SU-DHL-6 (cell line): ENCODE measurements around the gene ARPC2.

ENCODE experiments used
- H2AFZ ChIP-seq: fragments of 200-600 bp; sonication (generic); 2 replicates; pipeline ENCODE4 v1.6.1; 2014; ENCODE audit warnings: low read depth, mild to moderate bottlenecking, moderate library complexity, mixed read lengths, antibody characterized with exemption, low read length; ENCODE audit not compliant: severe bottlenecking
- H3F3A ChIP-seq: fragments of 200-600 bp; shearing (Covaris generic); 2 replicates; pipeline ENCODE4 v1.6.0; 2016; ENCODE audit warnings: antibody characterized with exemption, mild to moderate bottlenecking; ENCODE audit not compliant: insufficient read depth
- H3K27ac ChIP-seq: fragments of 200-600 bp; sonication (generic); 2 replicates; pipeline ENCODE4 v1.5.1; 2016; ENCODE audit warnings: low read depth, mild to moderate bottlenecking, low read length, moderate library complexity, mixed read lengths
- H3K27me3 ChIP-seq: fragments of 200-600 bp; sonication (generic), shearing (Covaris generic); 2 replicates; pipeline ENCODE4 v1.6.0; 2014; ENCODE audit warnings: mild to moderate bottlenecking, low read length
- H3K36me3 ChIP-seq: fragments of 200-600 bp; sonication (generic); 2 replicates; pipeline ENCODE4 v1.6.1; 2014; ENCODE audit warnings: mild to moderate bottlenecking, low read length, mixed read lengths
- H3K4me2 ChIP-seq: fragments of 300-600, 200-600 bp; shearing (Covaris generic), sonication (generic); 2 replicates; pipeline ENCODE4 v1.6.0; 2014; ENCODE audit warnings: low read length, low read depth, mild to moderate bottlenecking; ENCODE audit not compliant: poor library complexity, severe bottlenecking
- H3K4me3 ChIP-seq: fragments of 200-600 bp; sonication (generic); 2 replicates; pipeline ENCODE4 v1.5.1; 2014; ENCODE audit warnings: antibody characterized with exemption, low read length, mild to moderate bottlenecking, mixed read lengths; ENCODE audit not compliant: insufficient read depth, poor library complexity, severe bottlenecking
- H3K79me2 ChIP-seq: fragments of 200-600 bp; sonication (generic); 2 replicates; pipeline ENCODE4 v1.6.1; 2014; ENCODE audit warnings: mild to moderate bottlenecking, low read length, moderate library complexity; ENCODE audit not compliant: insufficient read depth
- H3K9ac ChIP-seq: fragments of 200-600 bp; sonication (generic); 2 replicates; pipeline ENCODE4 v1.7.0; 2014; ENCODE audit warnings: mild to moderate bottlenecking, low read length
- H3K9me2 ChIP-seq: fragments of 200-600 bp; sonication (generic); replicated peaks from 2 replicates; pipeline ENCODE4 v1.6.1; 2014; ENCODE audit warnings: low read length; ENCODE audit not compliant: insufficient read depth
- H3K9me3 ChIP-seq: fragments of 200-600 bp; sonication (generic); 2 replicates; pipeline ENCODE4 v1.6.1; 2014; ENCODE audit warnings: low read length, mixed read lengths; ENCODE audit not compliant: insufficient read depth
- H4K20me1 ChIP-seq: fragments of 200-600 bp; sonication (generic); 2 replicates; pipeline ENCODE4 v1.6.1; 2014; ENCODE audit warnings: low read depth, mild to moderate bottlenecking, antibody characterized with exemption, low read length, moderate library complexity, mixed read lengths
- EZH2phosphoT487 ChIP-seq: fragments of 200-600 bp; sonication (generic), shearing (Covaris generic); conservative IDR thresholded peaks from 2 replicates; pipeline ENCODE4 v1.6.1; 2018; ENCODE audit warnings: mild to moderate bottlenecking, antibody characterized with exemption, low read length, moderate library complexity, mixed read lengths
- TF ChIP-seq, protein P1 (sequence below): fragments of 200-600 bp; sonication (generic); IDR thresholded peaks from one replicate; pipeline ENCODE4 v1.5.1; 2017; ENCODE audit warnings: antibody characterized with exemption, mild to moderate bottlenecking, low read length, moderate library complexity; ENCODE audit not compliant: insufficient read depth, poor library complexity, severe bottlenecking

The ARPC2 gene

DNA sequence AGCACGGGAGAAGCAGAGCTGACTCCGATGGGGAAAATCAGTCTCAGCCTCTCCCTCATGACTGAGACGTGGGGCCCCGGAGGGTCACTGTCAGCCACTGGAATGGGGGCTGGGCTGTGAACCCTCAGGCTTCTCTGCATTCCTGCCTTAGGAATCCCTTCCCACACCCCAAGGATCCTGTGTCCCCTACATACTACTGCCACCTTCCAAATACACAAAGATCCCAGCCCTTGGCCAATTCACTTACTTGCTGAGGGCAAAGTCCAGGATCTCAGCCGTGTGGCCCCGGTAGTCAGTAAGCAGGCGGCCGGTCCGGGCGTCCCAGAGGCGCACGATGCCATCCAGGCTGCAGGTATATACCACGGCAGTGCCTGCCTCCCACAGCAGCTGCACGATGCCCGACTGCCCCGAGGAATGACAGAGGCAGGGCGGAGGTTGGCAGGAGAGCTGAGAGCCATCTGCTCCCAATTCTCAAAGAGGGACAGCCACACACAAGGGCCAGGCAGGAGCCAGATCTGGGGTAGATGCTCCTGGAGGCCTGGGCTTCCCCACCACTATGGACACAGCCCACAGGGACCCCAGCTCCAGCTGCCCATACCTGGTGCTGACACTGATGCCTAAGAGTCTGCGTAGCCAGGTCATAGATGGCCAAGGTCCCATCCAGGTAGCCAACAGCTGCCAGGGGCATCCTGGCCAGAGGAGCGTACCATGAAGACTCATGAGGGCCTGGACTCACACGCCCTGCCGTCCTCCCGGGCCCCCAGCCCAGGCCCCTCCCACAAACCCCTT is 48.0 kb downstream of the ARPC2 start:
- no peaks in the 10 kb centered on the region for H3K36me3 ChIP-seq
- H3K4me3 ChIP-seq: no peak overlapping the region
- peaks cover 7% of the 10 kb centered on the region for H3K79me2 ChIP-seq
- H2AFZ ChIP-seq: no peak overlapping the region
- H3K9ac ChIP-seq: no peak overlapping the region
- no peak for TF ChIP-seq EZH2phosphoT487
- TF ChIP-seq, protein P1, sequence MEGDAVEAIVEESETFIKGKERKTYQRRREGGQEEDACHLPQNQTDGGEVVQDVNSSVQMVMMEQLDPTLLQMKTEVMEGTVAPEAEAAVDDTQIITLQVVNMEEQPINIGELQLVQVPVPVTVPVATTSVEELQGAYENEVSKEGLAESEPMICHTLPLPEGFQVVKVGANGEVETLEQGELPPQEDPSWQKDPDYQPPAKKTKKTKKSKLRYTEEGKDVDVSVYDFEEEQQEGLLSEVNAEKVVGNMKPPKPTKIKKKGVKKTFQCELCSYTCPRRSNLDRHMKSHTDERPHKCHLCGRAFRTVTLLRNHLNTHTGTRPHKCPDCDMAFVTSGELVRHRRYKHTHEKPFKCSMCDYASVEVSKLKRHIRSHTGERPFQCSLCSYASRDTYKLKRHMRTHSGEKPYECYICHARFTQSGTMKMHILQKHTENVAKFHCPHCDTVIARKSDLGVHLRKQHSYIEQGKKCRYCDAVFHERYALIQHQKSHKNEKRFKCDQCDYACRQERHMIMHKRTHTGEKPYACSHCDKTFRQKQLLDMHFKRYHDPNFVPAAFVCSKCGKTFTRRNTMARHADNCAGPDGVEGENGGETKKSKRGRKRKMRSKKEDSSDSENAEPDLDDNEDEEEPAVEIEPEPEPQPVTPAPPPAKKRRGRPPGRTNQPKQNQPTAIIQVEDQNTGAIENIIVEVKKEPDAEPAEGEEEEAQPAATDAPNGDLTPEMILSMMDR: no peak
- H3K9me3 ChIP-seq: no peaks in the 10 kb centered on the region
- H3F3A ChIP-seq: no peaks in the 10 kb centered on the region
- H3K27ac ChIP-seq: no peak overlapping the region
- no peak overlapping the region for H3K4me2 ChIP-seq
- H3K27me3 ChIP-seq: no peaks in the 10 kb centered on the region
- no peaks in the 10 kb centered on the region for H3K9me2 ChIP-seq
- no peaks in the 10 kb centered on the region for H4K20me1 ChIP-seq

DNA sequence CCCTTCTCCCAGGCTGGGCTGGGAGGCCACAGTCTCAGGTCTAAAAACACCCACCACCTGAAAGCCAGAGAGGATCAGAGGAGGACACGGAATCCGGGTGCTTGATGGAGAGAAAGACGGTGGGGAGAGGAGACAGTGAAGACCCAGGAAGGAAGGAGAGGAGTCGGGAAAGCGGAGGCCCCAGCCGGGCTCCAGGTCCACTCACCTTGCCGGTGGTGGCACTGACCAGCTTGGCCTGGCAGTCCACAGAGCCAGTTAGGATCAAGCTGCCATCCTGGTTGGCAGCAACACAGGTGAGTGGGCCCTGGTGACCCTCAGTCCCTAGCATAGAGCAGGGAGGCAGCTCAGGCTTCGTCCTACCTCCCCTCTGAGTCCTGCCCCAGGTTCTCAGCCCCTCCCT is 48.6 kb downstream of the ARPC2 start:
- TF ChIP-seq, protein P1: no peak
- TF ChIP-seq EZH2phosphoT487: no peak
- no peak overlapping the region for H3K9ac ChIP-seq
- no peak overlapping the region for H3K4me2 ChIP-seq
- H3K9me3 ChIP-seq: no peaks in the 10 kb centered on the region
- no peaks in the 10 kb centered on the region for H3K36me3 ChIP-seq
- no peaks in the 10 kb centered on the region for H3F3A ChIP-seq
- H3K27ac ChIP-seq: no peak overlapping the region
- H3K9me2 ChIP-seq: no peaks in the 10 kb centered on the region
- no peak overlapping the region for H3K4me3 ChIP-seq
- H2AFZ ChIP-seq: no peak overlapping the region
- H4K20me1 ChIP-seq: no peaks in the 10 kb centered on the region
- H3K79me2 ChIP-seq: peaks cover 7% of the 10 kb centered on the region
- no peaks in the 10 kb centered on the region for H3K27me3 ChIP-seq

DNA sequence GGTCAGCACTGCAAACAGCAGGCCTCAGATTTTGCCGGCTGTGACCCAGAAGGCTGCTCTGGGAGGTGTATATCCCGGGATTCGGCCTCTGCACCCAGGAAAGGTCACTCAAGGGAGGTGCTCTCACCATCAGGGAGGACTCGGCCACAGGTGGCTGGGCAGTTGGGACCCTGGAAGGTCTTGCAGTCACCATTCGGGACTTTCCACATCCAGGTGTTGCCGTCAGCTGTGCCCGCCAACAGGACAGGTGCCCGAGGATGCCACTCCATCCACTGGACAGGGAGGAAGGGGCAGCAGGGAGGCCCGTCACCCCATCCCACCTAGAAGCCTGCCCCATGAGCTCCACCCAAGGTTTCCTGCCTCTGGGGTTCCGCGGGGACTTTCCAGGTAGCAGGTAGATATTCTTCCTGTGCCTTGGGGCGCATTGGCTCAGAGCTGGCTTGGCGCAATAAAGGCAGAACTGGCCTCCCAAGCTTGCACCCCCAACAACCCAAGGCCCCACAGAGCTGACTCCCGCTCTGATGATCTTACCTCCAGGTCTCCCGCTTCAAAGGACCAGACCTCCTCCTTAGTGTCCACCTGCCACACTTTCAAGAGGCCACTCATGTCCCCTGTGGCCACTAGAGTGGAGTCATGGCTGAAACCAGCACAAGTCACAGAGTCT is 49.5 kb downstream of the ARPC2 start:
- H3K9me3 ChIP-seq: no peaks in the 10 kb centered on the region
- peaks cover 7% of the 10 kb centered on the region for H3K79me2 ChIP-seq
- no peak overlapping the region for H3K9ac ChIP-seq
- no peak overlapping the region for H3K4me3 ChIP-seq
- H3K36me3 ChIP-seq: no peaks in the 10 kb centered on the region
- H3K27me3 ChIP-seq: no peaks in the 10 kb centered on the region
- TF ChIP-seq, protein P1: no peak
- no peak overlapping the region for H3K27ac ChIP-seq
- H2AFZ ChIP-seq: no peak overlapping the region
- no peaks in the 10 kb centered on the region for H3F3A ChIP-seq
- H3K9me2 ChIP-seq: no peaks in the 10 kb centered on the region
- no peak overlapping the region for H3K4me2 ChIP-seq
- H4K20me1 ChIP-seq: no peaks in the 10 kb centered on the region
